Raji (cell line): ENCODE data around the gene ZMYM4.

Experiments
- POLR2A ChIP-seq: IDR thresholded peaks from 2 replicates; pipeline ENCODE4 v1.6.1; 2011; ENCODE audit warnings: low read depth, low read length, control low read depth; ENCODE audit not compliant: insufficient read depth

ZMYM4 gene

DNA sequence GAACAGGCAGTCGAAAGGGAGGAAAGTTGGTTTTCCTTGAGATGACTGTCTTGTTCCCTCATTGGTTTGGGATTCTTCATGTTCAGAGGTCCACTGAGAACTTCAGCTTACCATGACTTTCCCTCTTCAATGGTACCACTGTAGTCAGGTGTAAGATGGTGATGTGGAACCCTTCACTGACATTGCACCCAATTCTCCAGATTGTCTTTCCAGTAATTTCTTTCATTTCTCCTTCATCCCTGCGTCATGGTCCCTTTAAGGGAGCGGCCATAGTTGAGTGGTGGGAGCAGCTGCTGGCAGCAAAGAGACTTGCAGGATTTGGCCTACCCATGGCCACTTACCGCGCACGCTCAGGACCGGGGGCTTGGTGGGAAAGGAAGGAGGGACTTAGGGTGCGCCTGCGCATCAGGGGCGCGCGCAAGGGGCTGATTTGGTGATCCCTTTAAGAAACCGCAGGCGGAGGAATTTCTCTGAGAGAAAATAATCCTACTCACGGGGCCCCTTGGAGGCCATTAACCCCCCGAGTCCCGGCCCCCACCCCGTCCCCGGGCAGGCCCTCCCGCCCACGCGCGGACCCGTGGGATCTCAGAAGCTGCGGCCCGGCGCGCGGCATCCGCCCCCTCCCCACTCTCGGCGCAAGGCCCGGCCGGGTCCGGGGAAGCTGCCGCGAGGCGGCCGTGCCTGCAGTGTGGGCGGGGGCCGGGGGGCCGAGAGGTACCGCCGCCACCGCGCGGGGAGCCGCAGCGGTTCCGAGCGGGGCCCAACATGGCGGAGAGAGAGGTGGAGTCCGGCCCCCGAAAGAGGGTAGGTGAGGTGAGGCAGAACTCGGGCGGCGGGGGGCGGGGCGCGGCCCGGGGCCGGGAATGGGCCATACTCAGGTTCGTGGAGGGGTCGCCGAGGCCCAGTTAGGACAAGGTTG is at the start of gene ZMYM4:
Gene ZMYM4, plus strand, starts transcription at position 428 of the 919 bp plus-strand sequence. Its CDS starts 338 bp downstream, at position 766.
- peak; percentile 59 for TF ChIP-seq POLR2A

- no peak for TF ChIP-seq POLR2A
Measured at GRCh38 chr1:35220976-35221375, 47.5 kb upstream of the ZMYM4 start.

GRCh38 chr1:35222322-35223083 is 46.0 kb upstream of the ZMYM4 start:
- no peak for TF ChIP-seq POLR2A

GRCh38 chr1:35223084-35223630 is 45.4 kb upstream of the ZMYM4 start:
- no peak for TF ChIP-seq POLR2A

DNA sequence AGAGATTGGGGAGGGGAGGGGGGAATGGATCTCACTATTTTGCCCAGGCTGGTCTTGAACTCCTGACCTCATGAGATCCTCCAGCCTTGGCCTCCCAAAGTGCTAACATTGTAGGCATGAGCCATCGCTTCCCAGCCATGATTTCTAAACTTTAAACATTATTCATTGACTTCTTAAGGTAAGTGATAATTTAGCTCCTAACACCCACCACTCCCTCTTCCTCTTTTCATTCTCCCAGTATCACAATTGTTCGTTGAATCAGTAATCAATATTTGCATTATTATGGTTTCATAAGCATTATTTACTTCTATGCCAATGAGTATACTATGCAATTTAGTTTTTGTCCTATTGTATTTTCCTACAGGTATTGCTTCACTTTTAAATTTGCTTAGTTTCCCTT is 42.0 kb upstream of the ZMYM4 start:
- no peak for TF ChIP-seq POLR2A

DNA sequence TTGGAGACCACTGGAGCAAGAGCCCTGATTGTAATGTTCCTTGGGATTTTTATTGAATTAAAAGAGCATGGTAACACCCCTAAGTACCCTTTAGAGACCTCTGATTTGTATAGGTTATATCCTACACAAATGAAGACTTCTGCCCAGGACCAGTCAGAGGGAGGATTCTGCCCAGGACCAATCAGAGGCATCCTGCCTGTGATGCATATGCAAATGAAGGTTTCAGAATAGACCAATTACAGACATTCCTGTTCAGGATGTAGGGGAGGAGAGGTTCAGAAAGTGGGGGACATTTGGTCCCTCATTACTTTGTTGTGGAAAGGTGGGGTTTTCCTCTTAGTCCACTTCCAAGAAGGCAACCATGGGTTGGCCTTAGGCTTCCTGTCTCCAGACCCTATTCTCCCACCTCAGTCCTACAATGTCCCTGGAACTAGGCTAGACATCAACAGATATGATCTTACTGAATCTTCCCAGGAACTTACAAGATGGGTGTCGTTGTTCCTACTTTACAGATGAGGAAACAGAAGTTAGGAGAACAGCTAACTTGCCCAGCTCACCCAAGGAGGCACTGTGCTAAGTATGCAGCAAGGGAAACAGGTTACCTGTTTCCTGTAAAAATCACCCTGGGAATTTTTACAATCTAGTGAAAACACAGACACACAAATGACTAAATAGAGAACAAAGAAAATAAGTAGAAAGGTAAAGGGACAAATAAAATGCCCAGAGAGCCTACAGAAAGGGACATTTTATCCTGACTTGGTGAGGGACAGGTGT is 38.7 kb upstream of the ZMYM4 start:
- no peak for TF ChIP-seq POLR2A

- TF ChIP-seq POLR2A: no peak
Measured at GRCh38 chr1:35231287-35231686, 37.2 kb upstream of the ZMYM4 start.

DNA sequence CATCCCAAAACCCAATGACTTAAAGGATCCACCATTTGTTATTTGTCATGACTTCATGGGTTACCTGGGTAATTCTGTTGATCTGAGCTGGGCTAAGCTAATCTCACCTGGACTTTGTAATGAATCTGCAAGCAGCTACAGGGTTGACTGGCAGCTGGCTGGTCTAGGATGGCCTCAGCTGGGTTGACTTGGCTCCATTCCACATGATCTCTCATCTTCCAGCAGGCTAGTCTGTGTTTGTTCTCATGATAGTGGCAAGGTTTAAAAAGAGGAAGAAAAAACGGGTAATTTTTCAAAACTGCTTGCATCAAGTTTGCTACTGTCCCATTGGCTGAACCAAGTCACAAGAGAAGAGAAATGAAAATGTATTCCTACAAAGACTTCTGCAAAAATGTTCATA is 24.8 kb upstream of the ZMYM4 start:
- no peak for TF ChIP-seq POLR2A

- TF ChIP-seq POLR2A: no peak
Measured at GRCh38 chr1:35247256-35247655, 21.3 kb upstream of the ZMYM4 start.

- TF ChIP-seq POLR2A: no peak
Measured at GRCh38 chr1:35253941-35254340, 14.6 kb upstream of the ZMYM4 start.

DNA sequence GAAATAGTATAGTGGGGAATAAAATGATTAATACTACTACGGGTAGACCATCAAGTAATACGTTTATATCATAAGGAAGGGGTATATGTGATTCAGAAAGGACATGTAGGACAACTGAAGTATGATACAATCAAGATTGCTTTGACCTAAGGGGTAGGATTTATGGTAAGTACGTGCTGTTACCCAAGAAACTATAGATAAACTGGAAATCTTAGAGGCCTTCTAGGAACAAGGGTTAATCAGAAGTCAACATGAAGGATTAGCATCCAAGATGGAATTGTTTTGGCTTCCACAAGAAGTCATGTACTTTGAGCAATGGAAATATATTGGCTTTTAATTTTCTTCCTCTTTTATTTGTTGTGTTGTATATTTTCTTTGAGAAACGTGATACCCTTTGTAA is 13.2 kb upstream of the ZMYM4 start:
- no peak for TF ChIP-seq POLR2A

DNA sequence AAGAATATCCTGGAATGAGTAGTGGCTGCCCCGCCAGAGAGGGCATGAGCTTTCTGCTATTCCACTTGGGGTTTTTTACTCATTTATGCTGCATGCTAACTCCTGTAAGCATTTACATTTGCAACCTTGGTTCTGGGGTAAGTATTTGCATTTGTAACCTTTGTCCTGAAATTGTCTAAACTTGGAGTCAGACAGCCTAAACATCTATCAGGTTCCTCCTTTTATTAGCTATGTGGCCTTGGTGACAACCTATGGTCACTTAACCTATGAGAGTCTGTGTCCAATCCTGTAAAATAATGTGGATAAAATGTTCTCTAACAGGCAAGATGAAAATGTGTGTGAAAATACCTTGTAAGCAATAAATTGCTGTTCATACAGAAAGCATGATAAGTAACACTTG is 8.9 kb upstream of the ZMYM4 start:
- TF ChIP-seq POLR2A: no peak

DNA sequence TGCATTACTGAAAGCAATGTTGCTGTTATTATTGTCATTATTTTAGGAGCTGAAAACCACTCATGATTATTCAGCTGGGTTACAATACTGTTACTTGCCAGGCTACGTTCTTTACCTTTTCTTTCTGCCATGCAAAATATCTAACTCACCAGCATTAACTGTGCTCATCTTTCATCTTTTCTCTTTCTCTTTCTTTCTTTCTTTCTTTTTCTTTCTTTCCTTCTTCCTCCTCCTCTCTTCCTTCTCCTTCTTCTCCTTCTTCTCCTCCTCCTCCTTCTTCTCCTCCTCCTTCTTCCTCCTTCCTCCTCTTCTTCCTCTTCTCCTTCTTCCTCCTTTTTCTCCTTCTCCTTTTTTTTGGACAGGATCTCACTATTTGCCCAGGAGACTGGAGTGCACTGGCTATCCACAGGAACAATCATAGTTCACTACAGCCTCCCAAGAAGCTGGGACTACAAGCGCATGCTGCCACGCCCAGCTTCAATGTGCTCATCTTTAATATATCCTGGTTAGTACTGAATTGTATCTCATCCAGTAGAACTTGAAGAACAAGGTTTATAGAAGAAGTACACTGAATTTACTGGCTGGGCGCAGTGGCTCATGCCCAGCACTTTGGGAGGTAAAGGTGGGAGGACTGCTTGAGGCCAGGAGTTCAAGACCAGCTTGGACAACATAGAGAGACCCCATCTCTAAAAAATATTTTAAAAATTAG is 6.9 kb upstream of the ZMYM4 start:
- no peak for TF ChIP-seq POLR2A

GRCh38 chr1:35264035-35264434 is 4.5 kb upstream of the ZMYM4 start:
- TF ChIP-seq POLR2A: no peak
